Measurements from ENCODE around the gene IL1A. TPM values are rescaled to one million over a fixed set of nuclear protein-coding genes. Genes with fewer than 3 reads are reported as not detected.

IL1A gene
- total RNA-seq, 2 donors from 2014 or later: 1.4 to 6.6 TPM

- ATAC-seq (replicated peaks in 1 of 2) (no peak), DNase-seq (no peak)
- Mint-ChIP-seq H3K36me3 (ENCODE audit: insufficient read depth in 2 of 2) (peaks cover 20 to 38% of the 10 kb centered on the region in 2 donors), H3K4me3 (peak overlapping the region; percentile 90 to 96), H3K27me3 (ENCODE audit: low read depth) (no peaks in the 10 kb centered on the region), H3K9me3 (no peaks in the 10 kb centered on the region), H3K4me1 (ENCODE audit: low read depth) (peaks cover 37% of the 10 kb centered on the region), H3K27ac (no peak overlapping the region)
These were observed 22.0 kb downstream of the IL1A start for GRCh38 chr2:112762276-112762675.

- H3K9me3 Mint-ChIP-seq: no peaks in the 10 kb centered on the region
- H3K36me3 Mint-ChIP-seq (ENCODE audit: insufficient read depth in 2 of 2): peaks cover 26 to 50% of the 10 kb centered on the region in 2 donors
These were observed 24.1 kb downstream of the IL1A start for GRCh38 chr2:112760149-112760548.

GRCh38 chr2:112758711-112759110 lies 25.6 kb downstream of the IL1A start:
- ATAC-seq (replicated peaks in 1 of 2): no peak
- H3K36me3 Mint-ChIP-seq (ENCODE audit: insufficient read depth in 2 of 2): peaks cover 27 to 60% of the 10 kb centered on the region in 2 donors
- H3K27ac Mint-ChIP-seq: no peak overlapping the region
- no peak overlapping the region for H3K4me3 Mint-ChIP-seq
- H3K4me1 Mint-ChIP-seq (ENCODE audit: low read depth): peaks cover 33% of the 10 kb centered on the region
- no peak for DNase-seq
- H3K9me3 Mint-ChIP-seq: peaks cover 0 to 1% of the 10 kb centered on the region in 2 donors
- no peaks in the 10 kb centered on the region for H3K27me3 Mint-ChIP-seq (ENCODE audit: low read depth)

More at GRCh38 chr2:112760149-112760548, 24.1 kb downstream of the IL1A start:
- no peak for DNase-seq
- H3K27ac Mint-ChIP-seq: no peak overlapping the region
- peaks cover 28% of the 10 kb centered on the region for H3K4me1 Mint-ChIP-seq (ENCODE audit: low read depth)
- no peak overlapping the region for H3K4me3 Mint-ChIP-seq
- no peaks in the 10 kb centered on the region for H3K27me3 Mint-ChIP-seq (ENCODE audit: low read depth)
- no peak for ATAC-seq (replicated peaks in 1 of 2)

GRCh38 chr2:112757265-112757664 lies 27.0 kb downstream of the IL1A start:
- no peak for ATAC-seq (replicated peaks in 1 of 2)
- Mint-ChIP-seq H3K27me3 (ENCODE audit: low read depth) (no peaks in the 10 kb centered on the region), H3K4me3 (no peak overlapping the region), H3K9me3 (peaks cover 0 to 2% of the 10 kb centered on the region in 2 donors), H3K4me1 (ENCODE audit: low read depth) (peaks cover 19% of the 10 kb centered on the region), H3K36me3 (ENCODE audit: insufficient read depth in 2 of 2) (peaks cover 28 to 57% of the 10 kb centered on the region in 2 donors), H3K27ac (no peak overlapping the region)
- no peak for DNase-seq

- Mint-ChIP-seq H3K36me3 (ENCODE audit: insufficient read depth in 2 of 2) (peaks cover 24 to 52% of the 10 kb centered on the region in 2 donors), H3K4me1 (ENCODE audit: low read depth) (peaks cover 16% of the 10 kb centered on the region), H3K9me3 (peaks cover 0 to 2% of the 10 kb centered on the region in 2 donors), H3K27ac (no peak overlapping the region), H3K27me3 (ENCODE audit: low read depth) (no peaks in the 10 kb centered on the region), H3K4me3 (peak overlapping the region in 1 of 2 donors; percentile 6)
- DNase-seq (no peak), ATAC-seq (replicated peaks in 1 of 2) (no peak)
These were observed 28.1 kb downstream of the IL1A start for GRCh38 chr2:112756207-112756606.

- no peak overlapping the region for H3K4me3 Mint-ChIP-seq
- ATAC-seq (replicated peaks in 1 of 2): no peak
- no peak overlapping the region for H3K27ac Mint-ChIP-seq
- no peak for DNase-seq
- peaks cover 24 to 49% of the 10 kb centered on the region in 2 donors for H3K36me3 Mint-ChIP-seq (ENCODE audit: insufficient read depth in 2 of 2)
- H3K9me3 Mint-ChIP-seq: peaks cover 0 to 2% of the 10 kb centered on the region in 2 donors
- H3K27me3 Mint-ChIP-seq (ENCODE audit: low read depth): no peaks in the 10 kb centered on the region
- H3K4me1 Mint-ChIP-seq (ENCODE audit: low read depth): peaks cover 18% of the 10 kb centered on the region
These were observed 28.8 kb downstream of the IL1A start for GRCh38 chr2:112755444-112755843.

GRCh38 chr2:112754564-112754963 lies 29.7 kb downstream of the IL1A start:
- ATAC-seq (replicated peaks in 1 of 2) (no peak), DNase-seq (no peak)
- Mint-ChIP-seq H3K4me3 (no peak overlapping the region), H3K36me3 (ENCODE audit: insufficient read depth in 2 of 2) (peaks cover 28 to 51% of the 10 kb centered on the region in 2 donors), H3K27ac (no peak overlapping the region), H3K27me3 (ENCODE audit: low read depth) (no peaks in the 10 kb centered on the region), H3K9me3 (peaks cover 0 to 2% of the 10 kb centered on the region in 2 donors), H3K4me1 (ENCODE audit: low read depth) (peaks cover 27% of the 10 kb centered on the region)

GRCh38 chr2:112752667-112753066 lies 31.6 kb downstream of the IL1A start:
- DNase-seq (no peak), ATAC-seq (replicated peaks in 1 of 2) (no peak)
- H3K9me3 Mint-ChIP-seq: peaks cover 0 to 2% of the 10 kb centered on the region in 2 donors
- peaks cover 17 to 42% of the 10 kb centered on the region in 2 donors for H3K36me3 Mint-ChIP-seq (ENCODE audit: insufficient read depth in 2 of 2)
- H3K4me1 Mint-ChIP-seq (ENCODE audit: low read depth): peaks cover 26% of the 10 kb centered on the region
- H3K27ac Mint-ChIP-seq: no peak overlapping the region
- no peaks in the 10 kb centered on the region for H3K27me3 Mint-ChIP-seq (ENCODE audit: low read depth)
- H3K4me3 Mint-ChIP-seq: no peak overlapping the region

GRCh38 chr2:112751451-112752197 lies 32.7 kb downstream of the IL1A start:
- Mint-ChIP-seq H3K9me3 (peaks cover 0 to 2% of the 10 kb centered on the region in 2 donors), H3K27ac (no peak overlapping the region), H3K4me1 (ENCODE audit: low read depth) (peaks cover 25% of the 10 kb centered on the region), H3K27me3 (ENCODE audit: low read depth) (no peaks in the 10 kb centered on the region), H3K4me3 (no peak overlapping the region), H3K36me3 (ENCODE audit: insufficient read depth in 2 of 2) (peaks cover 17 to 40% of the 10 kb centered on the region in 2 donors)
- no peak for ATAC-seq (replicated peaks in 1 of 2)
- no peak for DNase-seq

- no peak for DNase-seq
- Mint-ChIP-seq H3K27me3 (ENCODE audit: low read depth) (no peaks in the 10 kb centered on the region), H3K4me1 (ENCODE audit: low read depth) (peaks cover 25% of the 10 kb centered on the region), H3K4me3 (peak overlapping the region in 1 of 2 donors; percentile 54), H3K27ac (peak overlapping the region; percentile 12), H3K36me3 (ENCODE audit: insufficient read depth in 2 of 2) (peaks cover 18 to 40% of the 10 kb centered on the region in 2 donors), H3K9me3 (peaks cover 0 to 2% of the 10 kb centered on the region in 2 donors)
- peak; percentile 33 to 48 for ATAC-seq (replicated peaks in 1 of 2)
These were observed 33.8 kb downstream of the IL1A start for GRCh38 chr2:112750560-112750843.

GRCh38 chr2:112749755-112750559 lies 34.3 kb downstream of the IL1A start:
- peak; percentile 82 to 87 for ATAC-seq (replicated peaks in 1 of 2)

GRCh38 chr2:112740527-112740926 lies 43.8 kb downstream of the IL1A start:
- Mint-ChIP-seq H3K36me3 (ENCODE audit: insufficient read depth in 2 of 2) (peaks cover 9 to 45% of the 10 kb centered on the region in 2 donors), H3K27ac (no peak overlapping the region)

More at GRCh38 chr2:112749755-112750559, 34.3 kb downstream of the IL1A start:
- peak; percentile 86 for DNase-seq
- Mint-ChIP-seq H3K4me1 (ENCODE audit: low read depth) (peaks cover 24% of the 10 kb centered on the region), H3K27me3 (ENCODE audit: low read depth) (no peaks in the 10 kb centered on the region), H3K9me3 (peaks cover 0 to 2% of the 10 kb centered on the region in 2 donors), H3K27ac (peak overlapping the region; percentile 26), H3K4me3 (peak overlapping the region; percentile 40 to 54), H3K36me3 (ENCODE audit: insufficient read depth in 2 of 2) (peaks cover 16 to 37% of the 10 kb centered on the region in 2 donors)

GRCh38 chr2:112737542-112738232 lies 46.6 kb downstream of the IL1A start:
- Mint-ChIP-seq H3K4me1 (ENCODE audit: low read depth) (peaks cover 10% of the 10 kb centered on the region), H3K27me3 (ENCODE audit: low read depth) (no peaks in the 10 kb centered on the region), H3K36me3 (ENCODE audit: insufficient read depth in 2 of 2) (peaks cover 6 to 32% of the 10 kb centered on the region in 2 donors), H3K9me3 (no peaks in the 10 kb centered on the region), H3K27ac (no peak overlapping the region), H3K4me3 (no peak overlapping the region)
- ATAC-seq (replicated peaks in 1 of 2) (no peak), DNase-seq (no peak)

More at GRCh38 chr2:112740527-112740926, 43.8 kb downstream of the IL1A start:
- ATAC-seq (replicated peaks in 1 of 2) (no peak), DNase-seq (no peak)
- Mint-ChIP-seq H3K9me3 (no peaks in the 10 kb centered on the region), H3K4me1 (ENCODE audit: low read depth) (peaks cover 10% of the 10 kb centered on the region), H3K27me3 (ENCODE audit: low read depth) (no peaks in the 10 kb centered on the region), H3K4me3 (no peak overlapping the region)

Measured in activated T-cell treated with anti-CD3 and anti-CD28 coated beads, Interleukin-2, amount 50 U/mL, for 72 hours (primary cell).